WTC11 (cell line): ENCODE data around the gene LRRC51. TPM values are rescaled to one million over a fixed set of nuclear protein-coding genes. Genes with fewer than 3 reads are reported as not detected.

Experiments
- CBFB ChIP-seq: sonication (generic); formaldehyde crosslinking; IDR thresholded peaks from 2 replicates; pipeline ENCODE4 v1.8.1; 2022; ENCODE audit warnings: mild to moderate bottlenecking, low read depth, missing genetic modification reagents
- FOXK1 ChIP-seq: sonication (generic); formaldehyde crosslinking; IDR thresholded peaks from 2 replicates; pipeline ENCODE4 v1.8.0; 2022; ENCODE audit warnings: mild to moderate bottlenecking, moderate library complexity, missing genetic modification reagents
- GTF2I ChIP-seq: fragments of 250-450 bp; sonication (Bioruptor Pico); conservative IDR thresholded peaks from 2 replicates; pipeline ENCODE4 v1.4.0; 2021; ENCODE audit warnings: mild to moderate bottlenecking
- HMGA2 ChIP-seq: fragments of 250-450 bp; sonication (Bioruptor Pico); IDR thresholded peaks from 2 replicates; pipeline ENCODE4 v1.4.0; 2021; ENCODE audit warnings: mild to moderate bottlenecking, moderate library complexity
- JUN ChIP-seq: sonication (generic); formaldehyde crosslinking; IDR thresholded peaks from 2 replicates; pipeline ENCODE4 v1.8.0; 2023; ENCODE audit warnings: mild to moderate bottlenecking, missing genetic modification reagents
- MAX ChIP-seq: sonication (generic); formaldehyde crosslinking; IDR thresholded peaks from 2 replicates; pipeline ENCODE4 v1.8.0; 2022; ENCODE audit warnings: mild to moderate bottlenecking, missing genetic modification reagents
- NFE2L1 ChIP-seq: sonication (generic); formaldehyde crosslinking; IDR thresholded peaks from 2 replicates; pipeline ENCODE4 v1.8.1; 2023; ENCODE audit warnings: missing genetic modification reagents
- NFYB ChIP-seq: sonication (generic); formaldehyde crosslinking; conservative IDR thresholded peaks from 2 replicates; pipeline ENCODE4 v1.8.0; 2022; ENCODE audit warnings: low read depth, missing genetic modification reagents
- NR1H2 ChIP-seq: sonication (generic); formaldehyde crosslinking; IDR thresholded peaks from 2 replicates; pipeline ENCODE4 v1.9.0; 2021; ENCODE audit warnings: mild to moderate bottlenecking, moderate library complexity, missing genetic modification reagents
- PRRX2 ChIP-seq: fragments of 250-450 bp; sonication (Bioruptor Pico); IDR thresholded peaks from 2 replicates; pipeline ENCODE4 v1.8.0; 2021; ENCODE audit warnings: mild to moderate bottlenecking
- RELA ChIP-seq: sonication (generic); formaldehyde crosslinking; IDR thresholded peaks from 2 replicates; pipeline ENCODE4 v1.8.1; 2022; ENCODE audit warnings: missing genetic modification reagents, mild to moderate bottlenecking, borderline replicate concordance
- SOX15 ChIP-seq: fragments of 250-450 bp; sonication (Bioruptor Pico); IDR thresholded peaks from 2 replicates; pipeline ENCODE4 v1.9.0; 2021; ENCODE audit warnings: mild to moderate bottlenecking
- TEAD1 ChIP-seq: sonication (generic); formaldehyde crosslinking; IDR thresholded peaks from 2 replicates; pipeline ENCODE4 v1.8.0; 2022; ENCODE audit warnings: mild to moderate bottlenecking, missing genetic modification reagents
- ZNF263 ChIP-seq: sonication (generic); formaldehyde crosslinking; IDR thresholded peaks from 2 replicates; pipeline ENCODE4 v1.8.1; 2022; ENCODE audit warnings: low read depth, mild to moderate bottlenecking, moderate library complexity, missing genetic modification reagents
- ZNF281 ChIP-seq: sonication (generic); formaldehyde crosslinking; IDR thresholded peaks from 2 replicates; pipeline ENCODE4 v1.8.0; 2023; ENCODE audit warnings: mild to moderate bottlenecking, missing genetic modification reagents
- ZSCAN18 ChIP-seq: fragments of 250-450 bp; sonication (Bioruptor Pico); IDR thresholded peaks from 2 replicates; pipeline ENCODE4 v2.1.2; 2022; ENCODE audit warnings: mild to moderate bottlenecking, moderate library complexity
- total RNA-seq: library from RNA; stranded (reverse); gene quantifications from 3 replicates; pipeline ENCODE4 v1.2.3, GENCODE V29; 2021
- TF ChIP-seq, protein P1 (sequence below): sonication (generic); formaldehyde crosslinking; IDR thresholded peaks from 2 replicates; pipeline ENCODE4 v1.8.0; 2023; ENCODE audit warnings: missing genetic modification reagents
- TF ChIP-seq, protein P2 (sequence below): sonication (generic); formaldehyde crosslinking; IDR thresholded peaks from 2 replicates; pipeline ENCODE4 v1.8.0; 2022; ENCODE audit warnings: missing genetic modification reagents
- TF ChIP-seq, protein P3 (sequence below): fragments of 250-450 bp; sonication (Bioruptor Pico); IDR thresholded peaks from 2 replicates; pipeline ENCODE4 v1.8.0; 2021; ENCODE audit warnings: mild to moderate bottlenecking
- TF ChIP-seq, protein P4 (sequence below): sonication (generic); formaldehyde crosslinking; conservative IDR thresholded peaks from 2 replicates; pipeline ENCODE4 v1.8.1; 2023; ENCODE audit warnings: mild to moderate bottlenecking, low read depth, missing genetic modification reagents, moderate library complexity
- TF ChIP-seq, protein P5 (sequence below): fragments of 250-450 bp; sonication (Bioruptor Pico); IDR thresholded peaks from 2 replicates; pipeline ENCODE4 v1.9.0; 2021; ENCODE audit warnings: mild to moderate bottlenecking

LRRC51 gene
- total RNA-seq, 1 experiment from 2014 or later = 5.3 TPM

DNA sequence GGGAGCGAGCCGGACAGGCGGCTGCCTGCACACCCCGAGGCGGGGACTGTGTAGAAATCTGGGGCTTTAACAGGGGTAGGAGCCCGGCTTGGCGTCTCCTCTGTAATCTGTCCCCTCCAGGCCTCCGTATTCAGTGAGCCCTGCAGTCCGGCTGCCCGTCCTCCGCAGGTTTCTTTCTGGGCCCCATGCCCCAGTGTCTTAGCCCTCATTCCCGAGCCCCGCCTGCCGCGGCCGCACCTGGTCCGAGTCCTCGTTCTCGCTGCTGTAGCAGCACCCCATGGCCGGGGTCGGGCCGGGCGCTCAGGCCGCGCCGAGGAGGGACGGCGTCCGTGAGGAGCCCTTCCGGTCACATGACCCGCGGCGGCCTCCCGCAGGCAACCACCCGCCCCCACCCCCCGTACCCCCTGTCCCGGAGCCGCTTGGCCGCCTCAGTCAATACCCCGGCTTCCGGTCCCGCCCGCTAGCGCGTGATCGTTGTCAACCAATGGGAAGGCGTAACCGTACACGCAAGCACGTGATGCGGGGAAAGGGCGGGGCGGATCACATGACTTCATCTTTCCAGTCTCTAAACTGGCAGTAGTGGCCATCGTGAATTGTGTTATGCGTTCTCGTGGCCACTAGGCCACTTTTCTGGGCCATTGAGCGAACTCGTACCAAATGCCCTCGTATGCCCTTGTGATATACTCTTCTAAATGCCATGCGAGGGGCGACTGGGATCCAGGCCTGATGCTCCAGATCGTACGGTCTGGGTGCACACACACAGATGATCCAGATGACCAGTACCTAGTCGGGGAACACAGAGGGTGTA, 22.5 kb downstream of the LRRC51 start, which contains the start of gene LAMTOR1 (continued):
- TF ChIP-seq SOX15 (CRISPR knock-in tag) = no peak
- 0 out of 2 replicates have a peak, but pooled peaks have one; percentile 22 for TF ChIP-seq ZNF281 (CRISPR knock-in tag)
- 0 out of 2 replicates have a peak, but pooled peaks have one; percentile 54 for TF ChIP-seq MAX (CRISPR knock-in tag)
- TF ChIP-seq, protein P1, sequence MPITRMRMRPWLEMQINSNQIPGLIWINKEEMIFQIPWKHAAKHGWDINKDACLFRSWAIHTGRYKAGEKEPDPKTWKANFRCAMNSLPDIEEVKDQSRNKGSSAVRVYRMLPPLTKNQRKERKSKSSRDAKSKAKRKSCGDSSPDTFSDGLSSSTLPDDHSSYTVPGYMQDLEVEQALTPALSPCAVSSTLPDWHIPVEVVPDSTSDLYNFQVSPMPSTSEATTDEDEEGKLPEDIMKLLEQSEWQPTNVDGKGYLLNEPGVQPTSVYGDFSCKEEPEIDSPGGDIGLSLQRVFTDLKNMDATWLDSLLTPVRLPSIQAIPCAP (CRISPR knock-in tag) = no peak
- TF ChIP-seq, protein P2, sequence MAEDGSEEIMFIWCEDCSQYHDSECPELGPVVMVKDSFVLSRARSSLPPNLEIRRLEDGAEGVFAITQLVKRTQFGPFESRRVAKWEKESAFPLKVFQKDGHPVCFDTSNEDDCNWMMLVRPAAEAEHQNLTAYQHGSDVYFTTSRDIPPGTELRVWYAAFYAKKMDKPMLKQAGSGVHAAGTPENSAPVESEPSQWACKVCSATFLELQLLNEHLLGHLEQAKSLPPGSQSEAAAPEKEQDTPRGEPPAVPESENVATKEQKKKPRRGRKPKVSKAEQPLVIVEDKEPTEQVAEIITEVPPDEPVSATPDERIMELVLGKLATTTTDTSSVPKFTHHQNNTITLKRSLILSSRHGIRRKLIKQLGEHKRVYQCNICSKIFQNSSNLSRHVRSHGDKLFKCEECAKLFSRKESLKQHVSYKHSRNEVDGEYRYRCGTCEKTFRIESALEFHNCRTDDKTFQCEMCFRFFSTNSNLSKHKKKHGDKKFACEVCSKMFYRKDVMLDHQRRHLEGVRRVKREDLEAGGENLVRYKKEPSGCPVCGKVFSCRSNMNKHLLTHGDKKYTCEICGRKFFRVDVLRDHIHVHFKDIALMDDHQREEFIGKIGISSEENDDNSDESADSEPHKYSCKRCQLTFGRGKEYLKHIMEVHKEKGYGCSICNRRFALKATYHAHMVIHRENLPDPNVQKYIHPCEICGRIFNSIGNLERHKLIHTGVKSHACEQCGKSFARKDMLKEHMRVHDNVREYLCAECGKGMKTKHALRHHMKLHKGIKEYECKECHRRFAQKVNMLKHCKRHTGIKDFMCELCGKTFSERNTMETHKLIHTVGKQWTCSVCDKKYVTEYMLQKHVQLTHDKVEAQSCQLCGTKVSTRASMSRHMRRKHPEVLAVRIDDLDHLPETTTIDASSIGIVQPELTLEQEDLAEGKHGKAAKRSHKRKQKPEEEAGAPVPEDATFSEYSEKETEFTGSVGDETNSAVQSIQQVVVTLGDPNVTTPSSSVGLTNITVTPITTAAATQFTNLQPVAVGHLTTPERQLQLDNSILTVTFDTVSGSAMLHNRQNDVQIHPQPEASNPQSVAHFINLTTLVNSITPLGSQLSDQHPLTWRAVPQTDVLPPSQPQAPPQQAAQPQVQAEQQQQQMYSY (CRISPR knock-in tag) = no peak
- no peak for TF ChIP-seq GTF2I (CRISPR knock-in tag)
- TF ChIP-seq, protein P3, sequence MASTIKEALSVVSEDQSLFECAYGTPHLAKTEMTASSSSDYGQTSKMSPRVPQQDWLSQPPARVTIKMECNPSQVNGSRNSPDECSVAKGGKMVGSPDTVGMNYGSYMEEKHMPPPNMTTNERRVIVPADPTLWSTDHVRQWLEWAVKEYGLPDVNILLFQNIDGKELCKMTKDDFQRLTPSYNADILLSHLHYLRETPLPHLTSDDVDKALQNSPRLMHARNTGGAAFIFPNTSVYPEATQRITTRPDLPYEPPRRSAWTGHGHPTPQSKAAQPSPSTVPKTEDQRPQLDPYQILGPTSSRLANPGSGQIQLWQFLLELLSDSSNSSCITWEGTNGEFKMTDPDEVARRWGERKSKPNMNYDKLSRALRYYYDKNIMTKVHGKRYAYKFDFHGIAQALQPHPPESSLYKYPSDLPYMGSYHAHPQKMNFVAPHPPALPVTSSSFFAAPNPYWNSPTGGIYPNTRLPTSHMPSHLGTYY (CRISPR knock-in tag) = 0 out of 2 replicates have a peak, but pooled peaks have one; percentile 19
- TF ChIP-seq ZNF263 (CRISPR knock-in tag) = no peak
- TF ChIP-seq NFYB = peak; percentile 54; the same call in 1 of the 2 replicates
- no peak for TF ChIP-seq JUN (CRISPR knock-in tag)
- TF ChIP-seq PRRX2 (CRISPR knock-in tag) = no peak
- TF ChIP-seq, protein P4, sequence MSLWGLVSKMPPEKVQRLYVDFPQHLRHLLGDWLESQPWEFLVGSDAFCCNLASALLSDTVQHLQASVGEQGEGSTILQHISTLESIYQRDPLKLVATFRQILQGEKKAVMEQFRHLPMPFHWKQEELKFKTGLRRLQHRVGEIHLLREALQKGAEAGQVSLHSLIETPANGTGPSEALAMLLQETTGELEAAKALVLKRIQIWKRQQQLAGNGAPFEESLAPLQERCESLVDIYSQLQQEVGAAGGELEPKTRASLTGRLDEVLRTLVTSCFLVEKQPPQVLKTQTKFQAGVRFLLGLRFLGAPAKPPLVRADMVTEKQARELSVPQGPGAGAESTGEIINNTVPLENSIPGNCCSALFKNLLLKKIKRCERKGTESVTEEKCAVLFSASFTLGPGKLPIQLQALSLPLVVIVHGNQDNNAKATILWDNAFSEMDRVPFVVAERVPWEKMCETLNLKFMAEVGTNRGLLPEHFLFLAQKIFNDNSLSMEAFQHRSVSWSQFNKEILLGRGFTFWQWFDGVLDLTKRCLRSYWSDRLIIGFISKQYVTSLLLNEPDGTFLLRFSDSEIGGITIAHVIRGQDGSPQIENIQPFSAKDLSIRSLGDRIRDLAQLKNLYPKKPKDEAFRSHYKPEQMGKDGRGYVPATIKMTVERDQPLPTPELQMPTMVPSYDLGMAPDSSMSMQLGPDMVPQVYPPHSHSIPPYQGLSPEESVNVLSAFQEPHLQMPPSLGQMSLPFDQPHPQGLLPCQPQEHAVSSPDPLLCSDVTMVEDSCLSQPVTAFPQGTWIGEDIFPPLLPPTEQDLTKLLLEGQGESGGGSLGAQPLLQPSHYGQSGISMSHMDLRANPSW = no peak
- TF ChIP-seq RELA (CRISPR knock-in tag) = no peak
- TF ChIP-seq NFE2L1 = no peak
- TF ChIP-seq ZSCAN18 = no peak
- TF ChIP-seq, protein P5, sequence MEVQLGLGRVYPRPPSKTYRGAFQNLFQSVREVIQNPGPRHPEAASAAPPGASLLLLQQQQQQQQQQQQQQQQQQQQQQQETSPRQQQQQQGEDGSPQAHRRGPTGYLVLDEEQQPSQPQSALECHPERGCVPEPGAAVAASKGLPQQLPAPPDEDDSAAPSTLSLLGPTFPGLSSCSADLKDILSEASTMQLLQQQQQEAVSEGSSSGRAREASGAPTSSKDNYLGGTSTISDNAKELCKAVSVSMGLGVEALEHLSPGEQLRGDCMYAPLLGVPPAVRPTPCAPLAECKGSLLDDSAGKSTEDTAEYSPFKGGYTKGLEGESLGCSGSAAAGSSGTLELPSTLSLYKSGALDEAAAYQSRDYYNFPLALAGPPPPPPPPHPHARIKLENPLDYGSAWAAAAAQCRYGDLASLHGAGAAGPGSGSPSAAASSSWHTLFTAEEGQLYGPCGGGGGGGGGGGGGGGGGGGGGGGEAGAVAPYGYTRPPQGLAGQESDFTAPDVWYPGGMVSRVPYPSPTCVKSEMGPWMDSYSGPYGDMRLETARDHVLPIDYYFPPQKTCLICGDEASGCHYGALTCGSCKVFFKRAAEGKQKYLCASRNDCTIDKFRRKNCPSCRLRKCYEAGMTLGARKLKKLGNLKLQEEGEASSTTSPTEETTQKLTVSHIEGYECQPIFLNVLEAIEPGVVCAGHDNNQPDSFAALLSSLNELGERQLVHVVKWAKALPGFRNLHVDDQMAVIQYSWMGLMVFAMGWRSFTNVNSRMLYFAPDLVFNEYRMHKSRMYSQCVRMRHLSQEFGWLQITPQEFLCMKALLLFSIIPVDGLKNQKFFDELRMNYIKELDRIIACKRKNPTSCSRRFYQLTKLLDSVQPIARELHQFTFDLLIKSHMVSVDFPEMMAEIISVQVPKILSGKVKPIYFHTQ = no peak
- peak; percentile 52; the same call in 1 of the 2 replicates for TF ChIP-seq TEAD1 (CRISPR knock-in tag)
- no peak for TF ChIP-seq CBFB (CRISPR knock-in tag)
- peak; percentile 68 for TF ChIP-seq FOXK1 (CRISPR knock-in tag)
- TF ChIP-seq HMGA2 (CRISPR knock-in tag) = no peak
- no peak for TF ChIP-seq NR1H2 (CRISPR knock-in tag)
